RPMI7951 (cell line): Measurements from ENCODE around the gene CRHR1. TPM values are rescaled to one million over a fixed set of nuclear protein-coding genes. Genes with fewer than 3 reads are reported as not detected.

Experiments
- DNase-seq: peaks from one replicate; pipeline ENCODE4 v3.0.0-alpha.2; 2012; ENCODE audit warnings: low read depth
- total RNA-seq: library from RNA; depleted of rRNA; stranded (reverse); fragments of >200 nt; shearing (Covaris generic); gene quantifications from 2 replicates; pipeline ENCODE4 v1.2.3, GENCODE V29; 2014

The CRHR1 gene
- total RNA-seq, 1 experiment from 2014 or later = not detected

- no peak for DNase-seq
Observed at GRCh38 chr17:45758544-45758943, 25.6 kb upstream of the CRHR1 start.

GRCh38 chr17:45759761-45760160, 24.4 kb upstream of the CRHR1 start:
- DNase-seq = peak; percentile 3

GRCh38 chr17:45761957-45762565, 22.1 kb upstream of the CRHR1 start:
- no peak for DNase-seq

- DNase-seq = no peak
Observed at GRCh38 chr17:45763182-45763581, 20.9 kb upstream of the CRHR1 start.

- DNase-seq = no peak
Observed at GRCh38 chr17:45764479-45764878, 19.6 kb upstream of the CRHR1 start.

GRCh38 chr17:45768000-45768399, 16.1 kb upstream of the CRHR1 start:
- no peak for DNase-seq

- DNase-seq = no peak
Observed at GRCh38 chr17:45770632-45771270, 13.4 kb upstream of the CRHR1 start.

- DNase-seq = no peak
Observed at GRCh38 chr17:45771271-45771959, 12.7 kb upstream of the CRHR1 start.

GRCh38 chr17:45775148-45775547, 9.0 kb upstream of the CRHR1 start:
- no peak for DNase-seq

- peak; percentile 11 for DNase-seq
Observed at GRCh38 chr17:45775576-45776011, 8.5 kb upstream of the CRHR1 start.

- DNase-seq = no peak
Observed at GRCh38 chr17:45776896-45777295, 7.2 kb upstream of the CRHR1 start.

- no peak for DNase-seq
Observed at GRCh38 chr17:45777388-45777787, 6.7 kb upstream of the CRHR1 start.

- DNase-seq = no peak
Observed at GRCh38 chr17:45780921-45781320, 3.2 kb upstream of the CRHR1 start.

GRCh38 chr17:45782889-45783592, 1.1 kb upstream of the CRHR1 start:
- no peak for DNase-seq

- DNase-seq = no peak
Observed at GRCh38 chr17:45783593-45784292, 377 bp upstream of the CRHR1 start.

- DNase-seq = no peak
Observed at GRCh38 chr17:45784741-45785479, 790 bp downstream of the CRHR1 start.

GRCh38 chr17:45785480-45786193, 1.5 kb downstream of the CRHR1 start:
- DNase-seq = no peak

- DNase-seq = no peak
Observed at GRCh38 chr17:45786349-45786748, 2.2 kb downstream of the CRHR1 start.

GRCh38 chr17:45787044-45787443, 2.9 kb downstream of the CRHR1 start:
- no peak for DNase-seq

GRCh38 chr17:45787656-45788055, 3.5 kb downstream of the CRHR1 start:
- no peak for DNase-seq
